Activated CD4-positive, alpha-beta T cell treated with anti-CD3 and anti-CD28 coated beads for 36 hours (primary cell): Measurements from ENCODE around the gene STK39. TPM values are rescaled to one million over a fixed set of nuclear protein-coding genes. Genes with fewer than 3 reads are reported as not detected.

Experiments
- ATAC-seq: fragments of 200-7000 bp; cut with Tn5 transposase; one replicate; pipeline ENCODE4 v1.10.0; 2021; ENCODE audit warnings: mild to moderate bottlenecking, moderate library complexity
- CTCF ChIA-PET: fragments of 350-600 bp; sonication (Branson Sonifier 250); formaldehyde crosslinking; loops from one replicate; lab custom pipeline; 2021; ENCODE audit warnings: antibody characterized with exemption; lab: Charles Lee
- POLR2A ChIA-PET: fragments of 350-600 bp; sonication (Branson Sonifier 250); formaldehyde crosslinking; loops from one replicate; lab custom pipeline; 2021; ENCODE audit warnings: antibody characterized with exemption, inconsistent platforms; lab: Charles Lee
- DNase-seq: peaks from one replicate; pipeline ENCODE4 v3.0.0-alpha.2; 2020
- H3K27ac Mint-ChIP-seq: one replicate; pipeline ENCODE4 v1.8.0; 2021; ENCODE audit warnings: mixed read lengths
- H3K27me3 Mint-ChIP-seq: one replicate; pipeline ENCODE4 v1.8.0; 2021; ENCODE audit warnings: mixed read lengths
- H3K36me3 Mint-ChIP-seq: one replicate; pipeline ENCODE4 v1.8.0; 2021; ENCODE audit warnings: low read depth, mixed read lengths
- H3K4me1 Mint-ChIP-seq: one replicate; pipeline ENCODE4 v1.8.0; 2021; ENCODE audit warnings: mixed read lengths
- H3K4me3 Mint-ChIP-seq: one replicate; pipeline ENCODE4 v1.8.0; 2021; ENCODE audit warnings: mild to moderate bottlenecking, moderate library complexity, mixed read lengths
- H3K9me3 Mint-ChIP-seq: one replicate; pipeline ENCODE4 v1.8.0; 2021; ENCODE audit warnings: low read depth, mixed read lengths
- intact Hi-C, 2 experiments: fragments of 100-400 bp; cut with DNase I in 1 of 2; cut with micrococcal nuclease in 1 of 2; formaldehyde crosslinking; loops; one replicate each; pipeline versions ENCODE4 v1.14.2 to v1.15.1; 2022 to 2024; cut with DNase I, micrococcal nuclease
- total RNA-seq, 2 experiments: library from RNA; stranded (reverse); gene quantifications; one replicate each; pipeline ENCODE4 v1.2.3, GENCODE V29; 2021

The STK39 gene
- total RNA-seq, 2 experiments from 2014 or later = 42.1 to 44.5 TPM

DNA sequence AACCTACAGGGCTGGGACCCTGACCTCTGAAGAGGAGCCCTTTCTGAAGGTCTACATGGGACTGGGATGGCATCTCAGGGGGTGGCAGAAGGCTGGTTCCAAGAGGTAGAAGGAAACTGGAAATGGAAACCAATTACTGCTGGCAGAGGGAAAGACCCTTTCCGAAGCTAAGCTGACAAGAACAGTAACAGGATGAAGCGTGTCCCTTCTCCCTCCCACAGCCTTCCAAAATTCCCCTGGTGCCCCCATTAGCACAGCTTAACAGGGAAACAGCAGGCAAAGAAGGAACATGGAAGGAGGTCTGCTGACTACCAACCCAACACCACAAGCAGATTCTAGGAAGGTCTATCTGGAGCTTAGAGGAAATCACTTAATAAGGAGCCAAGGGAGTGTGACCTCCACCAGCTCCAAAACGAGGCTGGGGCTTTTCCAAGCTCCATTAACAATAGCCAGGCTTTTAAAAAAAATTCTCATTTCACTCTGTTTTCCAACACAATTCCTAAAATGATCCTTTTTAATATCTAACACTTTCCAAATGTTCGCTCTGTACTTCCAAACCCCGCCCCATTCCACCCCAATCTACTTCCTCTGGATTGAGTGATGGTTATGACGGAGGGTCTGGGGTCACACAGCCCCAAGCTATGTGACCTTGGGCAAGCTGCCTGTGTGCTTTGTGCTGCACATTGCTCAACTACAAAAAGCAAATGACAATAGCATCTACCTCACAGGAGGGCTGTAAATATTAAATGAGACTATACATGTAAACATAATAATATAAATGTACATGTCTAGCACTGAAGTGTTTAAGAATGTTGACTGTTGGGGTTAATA, 55.2 kb downstream of the STK39 start:
- H3K4me1 Mint-ChIP-seq = peaks cover 67% of the 10 kb centered on the region

DNA sequence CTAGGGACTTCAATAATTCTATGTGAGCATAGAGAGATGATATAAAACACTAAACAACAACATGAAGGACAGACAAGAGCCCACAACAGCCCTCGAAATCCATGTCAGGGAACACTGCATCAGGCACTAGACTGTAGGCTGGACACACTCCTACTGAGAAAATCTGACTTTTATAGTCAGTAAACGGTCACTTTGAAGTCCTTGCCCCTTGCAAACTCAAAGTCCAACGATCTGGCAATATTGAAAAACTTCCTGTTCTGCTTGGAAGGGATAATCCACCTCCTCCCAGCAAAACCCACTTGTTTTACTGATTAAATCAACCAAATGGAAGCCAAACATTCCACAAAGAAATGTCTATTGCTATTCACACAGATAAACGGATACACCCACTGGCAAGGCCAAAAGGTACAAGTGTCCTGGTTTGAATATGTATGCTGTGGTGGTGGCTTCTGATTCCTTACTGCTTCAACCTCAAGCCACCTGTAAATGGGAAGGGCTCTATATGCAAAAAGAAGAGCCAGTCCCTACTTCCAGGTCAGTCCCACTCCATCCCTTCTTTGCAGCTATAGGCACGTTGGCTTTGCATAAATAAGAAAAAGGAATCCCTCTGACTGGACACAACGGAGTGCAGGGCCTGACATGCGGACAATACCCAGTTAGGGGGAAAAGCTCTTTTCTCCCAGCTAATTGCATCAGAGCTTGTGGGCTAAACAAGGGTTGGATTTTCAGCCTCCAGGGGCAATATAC, 56.6 kb downstream of the STK39 start:
- intact Hi-C loops = no loop called here
- CTCF ChIA-PET = interaction anchor here (0.6 to 1.0 kb wide), 2 partner anchors 23 to 332 kb away, joined by 3 read pairs; no protein-coding TSS in a partner anchor
- H3K4me3 Mint-ChIP-seq = no peak overlapping the region
- H3K9me3 Mint-ChIP-seq = no peaks in the 10 kb centered on the region
- POLR2A ChIA-PET = no interaction called here
- H3K36me3 Mint-ChIP-seq = peaks cover 10% of the 10 kb centered on the region
- no peak for DNase-seq
- no peak for ATAC-seq
- H3K4me1 Mint-ChIP-seq = peaks cover 63% of the 10 kb centered on the region
- no peak overlapping the region for H3K27ac Mint-ChIP-seq
- H3K27me3 Mint-ChIP-seq = no peaks in the 10 kb centered on the region

More for the DNA sequence above, 55.2 kb downstream of the STK39 start:
- no peak for ATAC-seq
- Mint-ChIP-seq H3K27me3 (no peaks in the 10 kb centered on the region), H3K9me3 (no peaks in the 10 kb centered on the region), H3K27ac (peak overlapping the region; percentile 72), H3K4me3 (no peak overlapping the region), H3K36me3 (peaks cover 13% of the 10 kb centered on the region)
- POLR2A ChIA-PET = no interaction called here
- CTCF ChIA-PET = interaction anchor here (1.0 to 1.5 kb wide), 2 partner anchors 8 to 11 kb away, joined by 4 to 6 read pairs; no protein-coding TSS in a partner anchor
- DNase-seq = no peak
- intact Hi-C loops = no loop called here

DNA sequence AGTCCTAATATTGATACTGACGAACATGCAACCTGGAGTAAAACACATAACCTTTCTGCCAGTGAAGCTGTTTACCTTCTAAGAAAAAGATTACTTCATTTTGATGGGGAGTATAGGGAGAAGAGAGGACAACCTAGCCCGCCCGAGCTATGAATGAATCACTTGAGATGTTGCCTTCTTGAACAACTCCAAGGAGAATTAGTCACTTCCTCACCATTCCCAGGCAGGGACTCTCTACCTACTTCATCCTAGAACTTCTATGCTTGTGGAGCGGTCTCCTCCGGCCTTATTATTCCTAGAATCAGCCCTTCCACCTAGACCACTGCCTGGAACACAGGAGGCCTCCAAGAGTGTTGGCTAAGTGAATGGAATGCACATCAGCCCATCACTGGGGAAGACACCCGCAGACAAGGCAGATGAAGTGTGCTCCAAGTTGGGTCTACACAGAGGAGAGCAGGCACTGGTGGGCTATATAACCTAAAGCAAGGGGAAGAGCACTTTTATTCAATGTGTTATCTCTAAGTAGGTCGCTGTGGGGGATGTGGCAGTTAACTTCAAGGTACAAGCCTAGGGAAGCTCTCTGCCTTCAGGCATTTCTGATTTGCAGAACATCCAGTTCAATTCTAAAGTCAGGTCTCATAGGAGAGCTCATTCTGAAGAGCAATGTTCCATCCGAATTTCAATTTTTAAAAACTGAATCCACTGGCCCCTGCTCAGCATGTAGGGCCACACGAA, 57.4 kb downstream of the STK39 start:
- Mint-ChIP-seq H3K27ac (no peak overlapping the region), H3K36me3 (peaks cover 6% of the 10 kb centered on the region), H3K4me3 (no peak overlapping the region), H3K9me3 (no peaks in the 10 kb centered on the region), H3K27me3 (no peaks in the 10 kb centered on the region), H3K4me1 (peaks cover 63% of the 10 kb centered on the region)
- DNase-seq = no peak
- ChIA-PET CTCF (interaction anchor here (0.6 to 2.0 kb wide), 2 partner anchors 14 to 332 kb away, joined by 3 to 6 read pairs; no protein-coding TSS in a partner anchor), POLR2A (no interaction called here)
- no peak for ATAC-seq
- intact Hi-C loops = no loop called here

DNA sequence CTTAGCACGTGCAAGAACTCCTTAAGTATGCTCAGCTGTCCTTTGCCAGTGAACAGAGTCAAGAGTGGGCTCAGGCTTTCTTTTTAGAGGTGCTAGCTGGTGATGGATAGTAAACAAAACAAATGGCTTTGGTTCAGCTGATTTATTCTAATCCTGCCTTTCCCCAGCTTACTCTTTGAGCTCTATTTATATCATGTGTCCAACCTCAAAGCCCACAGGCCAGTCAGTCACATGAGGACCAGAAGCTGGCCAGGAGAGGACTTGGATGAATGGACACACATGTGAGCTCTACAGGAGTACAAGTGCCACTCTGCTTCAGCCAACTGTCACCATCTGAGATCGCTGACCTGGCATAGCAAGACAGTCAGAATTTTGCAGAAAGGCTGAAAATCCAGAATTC, 59.4 kb downstream of the STK39 start:
- H3K4me3 Mint-ChIP-seq = no peak overlapping the region
- CTCF ChIA-PET = interaction anchor here (0.5 to 2.0 kb wide), 2 partner anchors 12 to 52 kb away, joined by 3 to 6 read pairs; no protein-coding TSS in a partner anchor
- ATAC-seq = no peak
- H3K27ac Mint-ChIP-seq = no peak overlapping the region
- H3K36me3 Mint-ChIP-seq = peaks cover 6% of the 10 kb centered on the region
- H3K27me3 Mint-ChIP-seq = no peaks in the 10 kb centered on the region
- DNase-seq = no peak
- no peaks in the 10 kb centered on the region for H3K9me3 Mint-ChIP-seq
- peaks cover 62% of the 10 kb centered on the region for H3K4me1 Mint-ChIP-seq
- POLR2A ChIA-PET = no interaction called here
- intact Hi-C loops = no loop called here

DNA sequence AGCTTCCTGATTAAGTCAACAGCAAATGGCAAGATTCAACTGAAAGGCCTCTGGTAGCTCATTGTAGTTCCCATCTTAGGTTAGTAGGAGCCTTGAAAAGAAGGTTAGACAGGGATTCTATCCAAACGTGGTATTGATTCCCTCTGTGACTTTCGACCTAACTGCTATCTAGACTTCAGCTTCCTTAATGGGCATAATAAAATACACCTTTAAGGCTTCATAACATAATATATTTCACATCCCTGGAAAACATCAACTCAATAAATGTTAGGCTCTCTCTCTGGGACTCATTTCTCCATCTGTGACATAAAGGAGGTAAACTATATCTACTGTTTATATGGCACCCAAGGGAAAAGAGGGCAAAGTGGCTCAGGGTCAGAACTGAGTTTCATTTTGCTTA, 60.9 kb downstream of the STK39 start:
- DNase-seq = no peak
- peaks cover 9% of the 10 kb centered on the region for H3K36me3 Mint-ChIP-seq
- CTCF ChIA-PET = interaction anchor here (1.3 kb wide), 1 partner anchor 26 kb away, joined by 4 read pairs; no protein-coding TSS in a partner anchor
- POLR2A ChIA-PET = no interaction called here
- no peaks in the 10 kb centered on the region for H3K9me3 Mint-ChIP-seq
- no peak overlapping the region for H3K27ac Mint-ChIP-seq
- H3K4me1 Mint-ChIP-seq = peaks cover 62% of the 10 kb centered on the region
- no peak overlapping the region for H3K4me3 Mint-ChIP-seq
- no peaks in the 10 kb centered on the region for H3K27me3 Mint-ChIP-seq
- intact Hi-C loops = no loop called here
- ATAC-seq = no peak

DNA sequence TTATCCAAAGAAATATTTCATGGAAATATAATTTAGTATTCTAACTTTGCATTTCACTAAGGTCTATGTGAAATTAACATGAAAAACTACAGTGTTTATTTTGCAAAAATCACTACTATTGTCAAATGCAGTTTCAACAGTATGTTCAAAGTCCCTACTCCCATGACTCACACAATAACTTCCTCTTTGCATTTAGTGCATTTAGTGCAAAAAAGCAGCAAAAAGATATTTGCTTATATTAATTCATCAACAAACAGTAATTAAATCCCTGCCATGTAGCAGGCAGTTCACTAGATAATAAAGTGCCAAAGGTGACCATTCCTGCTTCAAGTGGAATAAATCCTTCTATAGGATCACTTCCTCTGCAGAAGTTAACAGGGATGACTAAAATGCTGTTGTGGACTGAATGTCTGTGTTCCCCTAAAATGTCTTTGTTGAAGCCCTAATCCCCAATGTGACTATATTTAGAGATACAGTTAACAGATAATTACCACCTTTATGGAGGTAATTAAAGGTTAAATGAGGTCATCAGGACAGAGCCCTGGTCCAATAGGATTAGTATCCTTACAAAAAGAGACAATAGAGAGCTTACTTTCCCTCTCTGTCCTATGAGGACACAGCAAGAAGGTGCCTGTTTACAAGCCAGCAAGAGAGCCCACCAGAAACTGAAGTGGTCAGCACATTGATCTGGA, 61.7 kb downstream of the STK39 start:
- ATAC-seq (no peak), DNase-seq (no peak)
- Mint-ChIP-seq H3K9me3 (no peaks in the 10 kb centered on the region), H3K27ac (no peak overlapping the region), H3K36me3 (peaks cover 11% of the 10 kb centered on the region), H3K27me3 (no peaks in the 10 kb centered on the region), H3K4me1 (peaks cover 61% of the 10 kb centered on the region), H3K4me3 (no peak overlapping the region)
- POLR2A ChIA-PET = no interaction called here
- CTCF ChIA-PET = interaction anchor here (1.3 kb wide), 1 partner anchor 25 kb away, joined by 4 read pairs; no protein-coding TSS in a partner anchor
- intact Hi-C loops = no loop called here

DNA sequence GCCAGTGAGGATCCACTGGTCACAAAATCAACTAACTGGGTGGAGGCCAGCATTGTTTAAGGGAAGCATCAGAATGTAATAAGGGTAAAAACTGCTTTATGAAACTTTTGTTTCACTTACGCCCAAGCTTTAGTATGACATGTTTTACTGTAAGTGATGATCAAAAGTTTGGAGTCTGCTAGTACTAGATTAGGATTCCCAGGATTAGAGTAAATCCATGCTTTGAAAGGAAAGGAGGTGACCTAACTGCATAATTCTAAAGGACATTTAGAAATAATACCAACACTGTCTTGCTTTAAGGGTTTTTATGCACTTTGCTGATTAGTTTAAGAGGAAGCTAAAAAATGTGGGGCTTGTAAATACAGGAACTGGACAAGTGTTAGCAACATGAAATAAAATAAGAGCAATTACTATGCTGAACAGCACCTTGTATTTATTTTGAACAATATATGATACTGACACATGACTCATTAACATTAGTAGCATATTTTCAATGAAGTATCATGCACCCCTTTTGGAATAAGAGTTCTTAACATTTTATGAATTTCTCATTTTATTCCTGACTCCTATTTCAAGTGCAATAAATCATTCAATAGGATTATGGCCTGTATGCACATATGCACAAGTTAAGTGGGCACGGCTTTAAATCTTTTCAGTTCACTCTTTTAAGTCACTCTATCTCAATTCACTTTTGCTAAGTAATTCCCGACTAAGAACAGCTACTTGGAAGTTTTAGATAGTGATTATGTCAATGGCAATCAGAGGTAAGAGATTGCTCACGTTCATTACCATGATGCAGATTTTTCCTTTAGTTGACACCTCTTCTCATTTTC, 62.5 kb downstream of the STK39 start:
- Mint-ChIP-seq H3K4me3 (no peak overlapping the region), H3K36me3 (peaks cover 11% of the 10 kb centered on the region), H3K9me3 (no peaks in the 10 kb centered on the region), H3K27ac (no peak overlapping the region), H3K4me1 (peaks cover 54% of the 10 kb centered on the region), H3K27me3 (no peaks in the 10 kb centered on the region)
- ChIA-PET POLR2A (no interaction called here), CTCF (interaction anchor here (0.6 to 1.9 kb wide), 3 partner anchors 7 to 13 kb away, joined by 3 to 7 read pairs (median 6); no protein-coding TSS in a partner anchor)
- intact Hi-C loops = no loop called here
- no peak for ATAC-seq
- no peak for DNase-seq

DNA sequence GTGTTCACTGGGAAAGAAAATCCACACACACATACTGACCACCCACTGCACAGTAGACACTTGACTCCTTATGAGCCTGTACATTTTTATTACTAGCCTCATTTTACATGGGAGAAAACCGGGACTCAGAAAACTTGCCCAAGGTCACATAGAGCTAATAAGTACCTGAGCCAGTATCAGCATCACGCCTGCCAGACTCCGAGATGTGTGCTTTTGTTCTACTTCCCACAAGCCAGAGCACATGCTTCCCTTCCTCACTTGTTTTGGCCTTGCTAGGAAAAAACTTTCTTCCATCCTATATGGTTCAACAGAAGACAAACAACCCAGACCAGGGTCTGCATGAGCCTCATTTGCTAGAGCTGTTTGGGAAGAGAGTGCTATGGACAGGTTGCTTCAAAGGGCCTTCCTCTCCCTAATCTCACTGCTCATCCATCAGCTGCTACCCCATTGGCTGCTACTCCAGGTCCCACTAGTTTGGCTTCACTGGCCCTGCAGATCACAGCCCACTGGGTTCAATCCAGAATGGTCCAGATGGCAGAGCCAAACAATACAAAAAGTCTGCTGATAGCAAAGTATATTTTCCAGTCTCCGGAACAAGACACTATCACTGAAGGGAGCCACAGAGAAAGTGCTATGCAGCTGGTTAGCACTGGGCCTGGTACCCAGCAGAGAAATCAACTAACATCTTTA, 63.9 kb downstream of the STK39 start:
- peaks cover 56% of the 10 kb centered on the region for H3K4me1 Mint-ChIP-seq
- ATAC-seq (no peak), DNase-seq (no peak)
- peak overlapping the region; percentile 64 for H3K27ac Mint-ChIP-seq
- no peak overlapping the region for H3K4me3 Mint-ChIP-seq
- intact Hi-C loops = no loop called here
- H3K9me3 Mint-ChIP-seq = no peaks in the 10 kb centered on the region
- H3K27me3 Mint-ChIP-seq = no peaks in the 10 kb centered on the region
- POLR2A ChIA-PET = no interaction called here
- CTCF ChIA-PET = interaction anchor here (0.6 to 1.9 kb wide), 5 partner anchors 8 to 732 kb away, joined by 3 to 7 read pairs (median 3); no protein-coding TSS in a partner anchor
- H3K36me3 Mint-ChIP-seq = peaks cover 13% of the 10 kb centered on the region

DNA sequence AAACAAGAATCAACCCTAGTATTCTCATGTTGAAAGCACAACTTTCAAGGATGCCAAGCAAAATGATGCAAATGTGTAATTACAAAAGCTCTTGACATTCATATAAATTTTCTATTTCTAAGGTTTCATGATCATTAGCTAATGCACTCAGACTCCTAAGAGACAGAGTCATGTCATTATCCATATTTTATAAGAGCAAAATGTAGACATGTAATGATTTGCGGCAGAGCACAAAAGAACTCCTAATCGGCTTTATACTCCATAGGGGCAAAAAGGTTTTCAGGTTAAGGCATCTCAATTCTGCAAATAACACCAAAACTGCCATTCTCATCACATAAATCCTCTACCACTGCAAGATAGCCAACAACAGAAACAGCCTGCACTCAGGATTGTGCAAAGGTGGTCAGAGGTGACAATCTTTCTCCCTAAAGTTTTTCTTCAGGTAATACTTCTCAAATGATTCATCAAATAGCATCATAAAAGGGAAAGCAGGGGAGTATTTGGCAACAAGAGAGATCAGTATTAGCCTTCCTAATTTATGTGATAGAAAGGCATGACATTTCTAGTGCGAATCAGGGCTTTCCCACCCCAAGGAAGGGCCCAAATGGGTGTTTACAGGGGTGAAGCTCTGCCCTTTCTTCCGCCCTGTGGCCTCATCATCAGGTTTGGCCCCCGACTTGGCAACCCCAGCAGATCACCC, 64.7 kb downstream of the STK39 start:
- Mint-ChIP-seq H3K36me3 (peaks cover 12% of the 10 kb centered on the region), H3K27ac (peak overlapping the region; percentile 64), H3K4me1 (peaks cover 60% of the 10 kb centered on the region), H3K27me3 (no peaks in the 10 kb centered on the region), H3K9me3 (no peaks in the 10 kb centered on the region), H3K4me3 (no peak overlapping the region)
- POLR2A ChIA-PET = no interaction called here
- no peak for DNase-seq
- ATAC-seq = no peak
- intact Hi-C loops = no loop called here
- CTCF ChIA-PET = interaction anchor here (0.9 to 1.7 kb wide), 2 partner anchors 9 to 64 kb away, joined by 3 to 6 read pairs; no protein-coding TSS in a partner anchor
